ENCODE measurements around the gene DLGAP1.

DNA sequence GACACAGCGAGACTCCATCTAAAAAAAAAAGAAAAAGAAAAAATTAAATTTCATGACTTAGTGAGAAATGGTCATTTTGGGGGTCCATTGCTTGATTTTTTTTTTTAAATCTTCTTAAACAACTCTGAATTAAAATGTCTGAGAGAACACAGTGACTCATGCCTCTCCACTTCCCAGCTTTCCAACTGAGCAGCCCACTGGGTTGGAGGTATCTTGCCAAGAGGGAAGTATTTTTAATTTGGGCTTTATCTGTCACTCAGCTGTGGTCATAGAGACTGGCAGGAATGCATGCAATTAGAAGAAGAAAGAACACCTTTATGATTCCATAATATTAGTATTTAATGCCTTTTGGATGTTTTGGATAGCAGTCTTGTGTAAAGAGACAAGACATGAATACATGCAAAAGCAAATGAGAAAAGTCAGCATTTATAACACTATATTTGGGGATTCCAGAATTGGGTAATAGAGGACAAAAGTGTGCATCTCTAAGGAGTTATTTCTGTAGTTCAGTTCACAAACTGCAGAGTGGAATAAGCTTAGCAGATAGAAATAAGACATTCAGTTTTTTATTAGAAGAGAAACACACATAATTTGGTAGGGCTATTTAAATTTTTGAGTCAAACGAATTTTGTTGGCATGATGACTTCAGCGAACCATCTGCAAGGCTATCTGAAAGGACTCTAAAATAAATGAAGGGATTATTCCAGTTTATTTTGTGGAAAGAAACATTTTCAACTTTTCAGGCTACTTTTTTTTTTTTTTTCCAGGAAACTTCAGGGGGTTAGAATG lies 750.4 kb downstream of the DLGAP1 start:
- TF ChIP-seq RFX5 (IDR thresholded peaks at IDR 0.05; ENCODE audit: borderline replicate concordance, low read depth, low read length) (no peak), BCL11A (IDR thresholded peaks at IDR 0.05; ENCODE audit: low read depth in 2 of 2, low read length in 2 of 2) (no peak), CTBP2 (IDR thresholded peaks at IDR 0.05; ENCODE audit: borderline replicate concordance, insufficient read depth, insufficient read length, low read length) (no peak), TEAD4 (IDR thresholded peaks at IDR 0.05; ENCODE audit: low read depth, low read length) (no peak), KDM5A (IDR thresholded peaks at IDR 0.05; ENCODE audit: low read length) (no peak), POLR2A (IDR thresholded peaks at IDR 0.05; ENCODE audit: control extremely low read depth in 1 of 2, low read depth in 2 of 2, low read length in 2 of 2) (no peak), HDAC2 (IDR thresholded peaks at IDR 0.05; ENCODE audit: borderline replicate concordance in 1 of 2, low read depth in 2 of 2, low read length in 2 of 2) (no peak), EP300 (IDR thresholded peaks at IDR 0.05; ENCODE audit: borderline replicate concordance in 1 of 2, low read depth in 2 of 2, low read length in 2 of 2) (no peak), ZNF274 (IDR thresholded peaks at IDR 0.05; ENCODE audit: borderline replicate concordance, extremely low read depth, low read length) (no peak), RBBP5 (IDR thresholded peaks at IDR 0.05; ENCODE audit: borderline replicate concordance, low read depth, low read length) (no peak), TAF1 (IDR thresholded peaks at IDR 0.05; ENCODE audit: low read depth, low read length) (no peak), GABPA (IDR thresholded peaks at IDR 0.05; ENCODE audit: borderline replicate concordance, insufficient read depth, low read length) (no peak)
- TF ChIP-seq, protein P1, sequence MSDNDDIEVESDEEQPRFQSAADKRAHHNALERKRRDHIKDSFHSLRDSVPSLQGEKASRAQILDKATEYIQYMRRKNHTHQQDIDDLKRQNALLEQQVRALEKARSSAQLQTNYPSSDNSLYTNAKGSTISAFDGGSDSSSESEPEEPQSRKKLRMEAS (IDR thresholded peaks at IDR 0.05), result no peak
- TF ChIP-seq, protein P2, sequence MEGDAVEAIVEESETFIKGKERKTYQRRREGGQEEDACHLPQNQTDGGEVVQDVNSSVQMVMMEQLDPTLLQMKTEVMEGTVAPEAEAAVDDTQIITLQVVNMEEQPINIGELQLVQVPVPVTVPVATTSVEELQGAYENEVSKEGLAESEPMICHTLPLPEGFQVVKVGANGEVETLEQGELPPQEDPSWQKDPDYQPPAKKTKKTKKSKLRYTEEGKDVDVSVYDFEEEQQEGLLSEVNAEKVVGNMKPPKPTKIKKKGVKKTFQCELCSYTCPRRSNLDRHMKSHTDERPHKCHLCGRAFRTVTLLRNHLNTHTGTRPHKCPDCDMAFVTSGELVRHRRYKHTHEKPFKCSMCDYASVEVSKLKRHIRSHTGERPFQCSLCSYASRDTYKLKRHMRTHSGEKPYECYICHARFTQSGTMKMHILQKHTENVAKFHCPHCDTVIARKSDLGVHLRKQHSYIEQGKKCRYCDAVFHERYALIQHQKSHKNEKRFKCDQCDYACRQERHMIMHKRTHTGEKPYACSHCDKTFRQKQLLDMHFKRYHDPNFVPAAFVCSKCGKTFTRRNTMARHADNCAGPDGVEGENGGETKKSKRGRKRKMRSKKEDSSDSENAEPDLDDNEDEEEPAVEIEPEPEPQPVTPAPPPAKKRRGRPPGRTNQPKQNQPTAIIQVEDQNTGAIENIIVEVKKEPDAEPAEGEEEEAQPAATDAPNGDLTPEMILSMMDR (IDR thresholded peaks at IDR 0.05; ENCODE audit: control extremely low read depth in 1 of 3, insufficient read depth in 1 of 3, low read depth in 1 of 3, low read length in 3 of 3), result no peak
